Ramos (cell line): ENCODE measurements around the gene BRD3OS.

Experiments used
- in situ Hi-C: fragments of 300-500 bp; cut with MboI; formaldehyde crosslinking; loops from one replicate; pipeline ENCODE4 v1.14.3; 2022; ENCODE audit warnings: low sequenced_read_pairs; ENCODE audit not compliant: unreplicated experiment

The BRD3OS gene

DNA sequence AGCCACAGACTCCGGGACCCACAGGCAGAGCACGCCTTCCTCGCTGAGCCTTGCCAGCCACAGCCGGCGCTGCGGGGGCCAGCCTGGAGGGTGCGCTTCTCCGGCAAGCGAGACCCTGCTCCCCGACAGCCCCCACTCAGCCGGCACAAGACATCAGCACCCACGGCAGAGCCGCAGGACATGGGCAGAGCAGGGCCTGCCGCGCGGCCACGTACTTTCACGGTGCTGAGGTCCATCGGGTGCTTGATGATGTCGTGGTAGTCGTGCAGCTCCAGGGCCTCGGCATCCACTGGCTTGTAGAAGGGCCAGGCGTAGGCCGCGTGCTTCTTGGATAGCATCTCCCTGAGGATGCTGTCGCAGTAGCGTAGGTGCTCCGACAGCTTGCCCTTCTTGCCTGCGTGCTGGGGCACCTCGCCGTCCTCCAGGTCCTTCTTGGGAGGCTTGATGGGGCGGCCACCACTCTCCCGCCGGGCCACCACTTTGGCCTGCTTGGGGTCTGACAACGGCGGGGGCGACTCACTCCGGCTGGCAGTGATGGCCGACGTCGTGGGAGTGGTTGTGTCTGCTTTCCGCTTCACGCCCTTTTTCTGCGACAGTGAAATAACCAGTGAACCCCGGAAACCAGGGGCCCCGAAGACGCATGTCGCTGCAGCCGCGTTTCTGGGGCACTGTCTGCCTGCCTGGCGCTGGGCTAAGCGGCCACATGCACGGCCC is 22.7 kb downstream of the BRD3OS start:
- in situ Hi-C loops, result no loop called here

DNA sequence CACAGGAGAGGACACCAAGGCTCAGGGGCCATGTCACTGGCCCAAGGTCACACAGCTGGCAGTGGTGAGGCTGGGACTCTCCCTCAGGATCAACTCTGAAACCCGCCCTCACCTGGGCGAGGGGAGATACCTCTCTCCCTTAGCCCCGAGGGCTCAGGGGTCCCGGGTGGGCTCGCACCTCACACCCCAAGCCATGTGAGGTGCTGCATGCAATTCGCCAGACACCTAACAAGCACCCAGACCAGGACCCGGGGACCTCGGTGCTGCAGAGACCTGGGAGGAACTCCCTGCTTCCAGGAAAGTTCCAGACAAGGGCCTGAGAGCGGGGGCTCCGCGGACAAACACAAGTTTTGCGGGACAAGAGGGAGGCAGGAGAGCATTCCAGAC is 23.3 kb downstream of the BRD3OS start:
- in situ Hi-C loops, result no loop called here

DNA sequence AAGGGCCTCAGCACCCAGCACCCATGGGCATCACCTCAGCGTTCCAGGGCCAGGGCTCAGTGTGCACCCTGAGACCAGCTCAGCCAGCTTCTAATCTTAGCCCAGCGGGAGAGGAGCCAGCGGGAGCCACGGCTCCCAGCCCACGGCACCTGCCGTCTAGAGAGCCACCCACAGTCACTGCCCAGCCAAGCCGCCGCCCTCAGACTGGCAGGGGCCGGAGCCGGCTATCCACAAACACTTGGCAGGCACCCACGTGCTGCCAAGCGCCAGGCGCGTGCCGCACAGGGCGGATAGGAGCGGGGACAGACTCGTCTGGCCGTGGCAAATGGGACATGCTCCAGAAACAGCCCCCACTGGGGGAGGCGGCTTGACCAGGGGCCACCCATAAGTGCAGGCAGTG is 24.0 kb downstream of the BRD3OS start:
- in situ Hi-C loops, result no loop called here

DNA sequence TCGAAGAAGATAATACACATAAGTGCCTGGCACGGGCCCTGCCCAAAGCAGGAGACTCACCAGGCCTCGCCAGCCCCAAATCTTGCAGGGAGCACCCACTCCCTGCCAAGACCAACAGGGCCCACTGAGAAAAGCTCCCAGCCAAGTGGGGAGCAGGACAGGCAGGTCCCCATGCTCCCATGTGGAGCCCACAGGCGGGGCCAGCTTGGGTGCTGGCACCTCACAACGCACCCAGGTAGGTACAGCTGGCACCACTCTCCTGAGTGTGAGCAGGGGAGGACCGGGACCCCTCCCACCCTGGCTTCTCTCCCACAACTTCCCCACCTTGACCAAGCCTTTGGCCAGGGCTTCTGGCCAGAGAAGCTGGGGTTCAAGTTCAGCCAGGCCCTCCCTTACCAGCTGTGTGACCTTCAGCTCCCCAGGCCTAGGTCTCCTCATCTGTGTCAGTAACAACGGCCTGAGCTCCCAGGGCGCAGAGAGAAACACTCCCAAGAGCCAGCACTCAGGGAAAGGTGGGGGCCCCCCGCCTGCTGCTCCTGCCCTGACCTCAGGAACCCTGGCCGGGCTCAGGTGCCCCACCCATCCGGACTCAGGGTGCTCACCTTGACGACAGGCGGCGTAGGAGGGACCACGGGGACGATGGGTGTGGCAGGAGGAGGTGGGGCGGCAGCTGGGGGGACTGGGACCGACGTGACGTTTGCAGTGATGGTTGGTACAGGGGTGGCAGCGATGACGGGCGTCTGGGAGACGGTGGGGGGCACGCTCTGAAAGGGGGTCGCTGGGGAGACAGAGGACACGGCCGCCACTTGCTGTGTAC is 24.7 kb downstream of the BRD3OS start:
- in situ Hi-C loops, result no loop called here

DNA sequence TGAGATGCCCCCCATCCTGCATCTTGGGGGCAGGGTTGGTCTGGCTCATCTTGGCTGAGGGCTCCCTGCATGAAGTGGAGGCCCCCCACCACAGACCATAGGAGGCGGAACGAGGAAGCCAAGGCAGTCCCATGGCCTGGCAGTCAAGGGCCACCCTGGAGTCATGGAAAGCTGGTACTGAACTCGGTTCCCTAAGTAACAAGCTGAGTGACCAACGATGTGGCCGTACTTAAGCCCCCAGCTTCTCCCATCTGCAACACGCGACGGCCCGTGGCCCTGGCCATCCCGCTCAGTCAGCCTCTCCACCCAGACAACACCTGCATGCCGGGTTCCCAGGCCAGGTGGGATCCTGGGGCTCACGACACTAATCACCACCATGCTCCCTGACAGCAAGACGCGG is 25.4 kb downstream of the BRD3OS start:
- in situ Hi-C loops, result no loop called here

DNA sequence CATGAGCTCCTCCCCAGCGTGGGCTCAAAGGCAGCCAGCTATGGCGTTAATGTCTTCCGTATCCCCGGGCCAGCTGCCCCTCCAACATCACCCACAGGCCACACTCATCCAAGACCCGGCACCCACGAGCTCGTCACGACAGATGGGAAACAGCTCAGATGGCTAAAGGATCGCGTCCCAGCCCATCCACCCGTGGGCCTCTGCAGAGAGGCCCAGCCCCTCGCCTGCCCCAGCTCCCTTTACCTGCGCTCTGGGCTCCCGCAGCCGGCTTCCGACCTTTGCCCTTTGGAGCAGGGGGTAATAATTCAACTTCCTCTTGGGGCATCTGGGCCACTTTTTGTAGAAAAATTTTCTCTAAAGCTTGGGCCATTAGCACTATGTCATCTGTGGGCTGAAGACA is 26.0 kb downstream of the BRD3OS start:
- in situ Hi-C loops, result no loop called here

DNA sequence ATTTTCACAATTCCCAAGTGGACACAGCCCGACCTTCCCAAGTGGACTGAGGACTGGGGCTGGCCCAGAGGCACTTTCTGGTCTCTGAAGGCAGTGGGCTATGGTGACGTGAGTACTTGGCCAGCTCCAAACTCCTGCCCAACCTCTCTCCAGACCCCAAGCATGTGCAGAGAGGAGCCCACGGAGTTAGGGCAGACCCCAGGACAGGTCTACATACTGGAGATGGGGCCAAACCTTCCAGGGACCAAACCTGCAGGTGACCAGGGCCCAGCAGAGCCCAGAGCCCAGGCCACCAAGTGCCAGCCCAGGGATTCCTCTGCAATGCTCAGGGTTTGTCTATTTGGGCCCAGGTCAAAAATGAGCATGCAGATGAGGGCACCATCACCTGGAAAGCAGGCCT is 27.2 kb downstream of the BRD3OS start:
- in situ Hi-C loops, result no loop called here

DNA sequence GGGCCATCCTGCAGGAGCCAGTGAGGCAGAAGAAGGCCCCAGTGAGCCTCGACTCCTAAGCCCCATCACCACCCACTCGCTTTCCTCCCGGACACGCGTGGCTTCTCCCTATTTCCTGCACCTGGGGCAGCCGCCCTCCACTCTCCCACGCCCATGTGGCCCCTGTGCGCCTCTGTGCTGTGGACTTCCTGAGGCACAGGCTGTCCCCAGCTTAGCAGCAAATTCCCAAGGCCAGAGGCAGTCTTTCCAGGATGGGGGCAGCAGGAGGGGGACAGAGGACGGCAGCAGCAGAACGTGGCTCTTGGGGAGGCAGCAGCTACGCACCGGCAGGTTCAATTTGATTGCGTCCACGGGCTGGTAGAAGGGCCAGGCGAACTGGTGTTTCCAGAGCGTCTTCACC is 27.7 kb downstream of the BRD3OS start:
- in situ Hi-C loops, result no loop called here

DNA sequence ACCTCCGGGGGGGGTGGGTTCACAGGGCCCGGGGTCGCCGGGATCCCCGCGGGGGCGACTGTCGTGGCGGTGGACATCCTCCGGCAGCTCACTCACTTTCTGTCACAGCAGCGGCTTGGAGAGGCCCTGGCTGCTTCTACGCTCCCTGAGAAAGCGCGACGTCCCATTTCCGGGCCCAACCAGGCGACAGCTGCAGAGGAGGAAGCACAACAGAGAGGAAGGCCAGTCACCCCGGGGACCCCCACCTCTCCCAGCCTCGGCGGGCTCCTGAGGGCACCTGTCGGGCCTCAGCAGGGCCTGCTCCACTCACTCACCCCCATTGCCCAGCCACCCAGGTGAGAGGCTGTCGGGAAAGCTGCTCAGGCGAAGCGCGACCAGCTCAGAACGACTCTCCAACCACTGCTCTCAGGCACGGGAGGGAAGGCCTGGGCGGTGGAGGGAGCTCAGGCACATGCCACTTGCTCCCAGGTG is 28.2 kb downstream of the BRD3OS start:
- in situ Hi-C loops, result no loop called here

DNA sequence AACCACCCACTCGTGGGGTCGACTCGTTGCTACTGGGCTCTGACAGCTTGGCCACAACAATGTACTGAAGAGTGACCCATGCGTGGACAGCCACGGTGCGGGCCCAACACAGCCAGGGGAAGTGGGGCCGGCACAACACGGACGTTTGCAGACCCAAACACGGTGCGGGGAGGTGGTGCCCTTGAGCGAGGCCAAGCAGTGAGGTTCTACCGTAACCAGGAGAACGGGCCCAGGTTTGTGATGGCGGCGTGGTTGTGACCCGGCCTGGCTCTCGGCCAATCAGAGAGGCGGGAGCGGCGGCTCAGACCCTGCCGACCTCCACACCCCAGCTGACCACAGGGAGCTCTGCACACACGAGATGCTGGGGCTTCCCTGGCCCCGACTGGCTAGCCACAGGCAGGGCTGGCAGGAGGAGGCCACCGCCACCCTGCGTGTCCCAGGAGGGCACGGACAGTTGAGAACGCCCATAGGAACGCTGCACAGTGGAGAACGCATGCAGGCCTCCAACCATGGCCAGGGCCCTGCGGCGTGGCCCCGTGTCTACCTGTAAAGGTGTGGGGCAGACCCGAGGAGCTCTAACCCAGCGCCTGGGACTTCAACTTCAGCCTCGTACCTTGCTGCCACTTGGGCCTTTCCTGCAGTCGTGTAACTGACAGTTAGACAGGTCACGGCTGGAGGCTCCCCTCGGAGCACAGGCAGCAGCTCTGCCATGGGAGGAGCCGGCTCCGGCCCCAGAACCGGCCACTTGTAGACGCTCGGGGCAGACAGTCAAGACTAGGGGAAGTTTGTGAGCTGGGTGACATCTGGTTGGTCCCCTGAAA is 28.9 kb downstream of the BRD3OS start:
- in situ Hi-C loops, result no loop called here

DNA sequence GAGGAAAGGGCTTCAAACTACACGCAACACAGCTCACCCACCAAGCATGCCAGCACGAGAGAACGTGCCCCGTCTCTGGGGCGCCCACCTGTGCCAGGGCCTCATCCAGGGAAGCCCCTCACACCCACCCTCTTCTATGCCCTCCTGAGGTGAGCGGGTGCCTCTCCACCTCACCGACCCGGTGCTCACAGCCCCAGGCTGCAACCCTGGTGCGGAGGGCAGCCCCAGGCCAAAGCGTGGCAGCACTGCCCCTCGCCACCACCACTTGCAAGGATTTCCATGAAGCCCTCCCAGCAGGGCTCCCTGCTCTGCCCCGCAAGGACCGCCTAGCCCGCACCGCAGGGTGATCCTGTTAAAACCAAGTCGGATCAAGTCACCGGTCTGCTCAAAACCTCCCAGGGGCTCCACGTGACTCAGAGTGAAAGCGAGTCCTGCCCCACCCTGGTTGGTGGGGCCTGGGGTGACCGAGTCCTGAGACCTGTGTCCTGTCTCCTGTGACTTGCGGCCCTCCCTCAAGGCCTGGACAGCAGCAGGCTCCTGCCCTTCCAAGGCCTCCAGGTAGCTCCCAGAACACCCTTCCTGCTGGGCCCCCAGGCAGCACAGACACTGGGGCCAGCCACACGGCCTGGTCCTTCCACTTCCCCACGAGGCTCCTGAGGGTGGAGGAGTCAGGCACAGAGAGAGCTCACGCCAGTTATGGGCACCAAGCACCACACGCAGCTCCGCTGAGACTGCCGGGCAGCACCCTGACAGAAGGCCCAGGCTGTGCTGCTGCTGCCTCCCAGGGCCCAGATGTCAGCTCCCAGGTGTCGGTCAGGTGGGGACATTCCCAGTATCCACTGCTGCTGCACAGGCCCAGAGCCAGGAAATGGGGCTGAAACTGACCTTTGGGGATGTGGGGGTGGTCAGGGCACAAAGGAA is 29.9 kb downstream of the BRD3OS start:
- in situ Hi-C loops, result no loop called here

DNA sequence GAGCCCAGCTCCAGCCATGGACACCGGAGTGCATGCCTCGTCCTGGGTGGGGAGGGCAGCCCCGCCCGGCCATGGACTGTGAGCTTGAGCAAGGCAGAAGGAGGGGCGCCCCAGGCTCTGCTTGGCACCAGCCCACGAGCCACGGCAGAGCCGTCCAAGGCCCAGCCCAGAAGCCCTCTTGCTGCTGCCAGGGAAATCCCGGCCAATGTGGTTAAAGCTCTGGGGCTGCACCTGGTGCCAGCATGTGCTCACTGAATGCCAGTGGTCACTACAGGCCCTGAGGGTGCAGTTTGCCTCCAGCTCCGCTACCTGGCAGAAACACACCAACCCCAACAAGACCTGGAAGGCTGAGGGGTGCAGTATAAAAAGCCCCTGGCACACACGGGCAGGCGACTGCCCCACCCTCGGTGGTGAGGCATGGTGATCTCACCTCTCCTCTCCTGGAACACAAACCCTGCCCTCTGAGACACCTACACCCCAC is 30.7 kb downstream of the BRD3OS start:
- in situ Hi-C loops, result no loop called here

DNA sequence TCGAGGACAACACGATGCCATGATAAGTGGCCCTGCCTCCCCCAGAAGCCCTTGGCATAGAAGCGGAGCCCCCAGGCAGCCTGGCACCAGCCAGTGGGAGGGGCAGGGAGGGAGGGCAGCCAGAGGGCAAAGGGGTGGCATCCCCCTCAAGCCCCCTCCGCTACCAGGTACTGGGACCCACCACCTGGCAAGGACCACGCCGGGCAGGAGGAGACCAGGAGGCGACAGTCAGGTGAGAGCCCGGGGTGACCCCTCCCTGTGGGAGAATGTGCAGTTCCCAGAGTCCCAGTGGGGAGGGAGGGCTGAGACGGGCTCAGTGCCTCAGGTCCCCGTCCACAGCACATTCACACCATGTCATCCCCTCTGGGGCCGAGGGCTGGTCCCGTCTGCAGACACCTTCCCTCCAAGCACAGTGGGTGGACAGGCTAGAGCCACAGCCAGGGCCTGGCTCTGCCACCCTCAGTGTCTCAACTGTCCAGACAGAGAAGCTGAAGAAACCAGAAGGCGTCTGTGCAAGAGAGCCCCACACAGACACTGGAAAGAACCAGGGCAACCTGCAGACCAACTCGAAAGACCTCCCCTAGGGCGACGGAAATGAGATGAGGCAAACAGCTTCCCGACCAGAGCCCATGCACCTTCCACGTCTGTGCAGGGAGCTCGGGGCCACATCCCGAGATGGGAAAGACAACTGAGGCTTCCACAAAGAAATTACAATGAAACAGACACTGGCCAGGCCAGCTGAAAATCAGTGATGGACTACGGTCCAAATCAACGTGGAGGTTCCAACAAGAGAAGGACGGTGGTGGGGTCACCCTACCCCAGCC is 31.4 kb downstream of the BRD3OS start:
- in situ Hi-C loops, result no loop called here

DNA sequence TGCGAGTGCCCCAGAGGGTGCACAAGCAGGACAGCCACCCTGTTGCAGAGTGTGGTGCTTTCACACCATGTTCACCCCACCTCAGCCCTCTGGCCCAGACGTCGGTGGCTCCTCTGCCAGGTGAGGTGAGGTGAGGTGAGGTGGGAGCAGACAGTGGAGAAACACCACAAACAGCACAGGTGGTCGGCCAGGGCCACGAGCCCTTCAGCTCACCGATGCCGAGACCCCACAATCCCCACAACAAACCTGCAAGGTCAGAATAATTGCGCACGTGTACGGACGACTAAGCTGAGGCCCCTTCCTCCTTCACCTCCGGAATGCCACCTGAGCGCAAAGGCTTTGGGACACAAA is 32.0 kb downstream of the BRD3OS start:
- in situ Hi-C loops, result no loop called here

DNA sequence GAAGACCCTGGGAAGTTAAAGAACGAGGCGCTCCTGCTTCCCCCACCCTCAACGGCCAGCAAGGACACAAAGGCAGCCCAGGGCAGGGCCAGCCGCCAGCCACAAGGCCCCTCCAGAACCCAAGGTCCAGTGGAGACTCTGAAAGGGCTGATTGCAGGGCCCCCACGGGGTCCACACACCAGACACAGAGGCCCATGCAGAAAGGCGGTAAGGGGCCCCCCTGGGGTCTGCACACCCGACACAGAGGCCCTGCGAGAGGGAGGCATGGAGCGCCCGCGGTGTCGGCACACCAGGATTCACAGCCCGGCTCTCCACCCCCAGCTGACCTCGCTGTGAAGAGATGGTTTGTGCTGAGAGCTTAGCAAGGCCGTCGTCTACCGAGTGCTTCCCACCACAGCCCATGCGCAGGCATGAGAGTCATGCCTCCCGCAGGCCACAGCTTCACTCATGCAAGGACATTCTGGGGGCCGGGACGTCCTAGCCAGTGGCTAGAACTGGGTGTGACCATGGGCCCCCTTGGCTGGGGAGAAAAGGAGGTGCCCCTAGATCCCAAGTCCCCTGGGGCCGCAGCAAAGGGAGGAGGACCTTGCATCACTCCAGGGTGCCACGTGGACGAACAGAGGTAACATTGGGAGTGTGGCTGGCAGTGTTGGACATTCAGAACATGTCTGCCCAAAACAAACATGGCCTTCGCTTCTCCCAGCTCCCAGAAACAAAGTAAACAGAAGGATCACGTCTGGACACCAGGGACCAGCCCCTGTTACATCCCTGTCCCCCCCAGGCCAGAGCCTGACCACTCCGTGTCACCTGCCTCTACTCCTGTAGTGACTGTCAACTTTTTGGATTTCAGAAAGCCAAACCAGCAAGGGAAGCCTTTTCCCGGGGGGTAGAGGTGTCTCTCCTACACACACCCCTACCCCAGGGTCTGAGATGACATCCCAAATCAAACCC is 32.7 kb downstream of the BRD3OS start:
- in situ Hi-C loops, result no loop called here

DNA sequence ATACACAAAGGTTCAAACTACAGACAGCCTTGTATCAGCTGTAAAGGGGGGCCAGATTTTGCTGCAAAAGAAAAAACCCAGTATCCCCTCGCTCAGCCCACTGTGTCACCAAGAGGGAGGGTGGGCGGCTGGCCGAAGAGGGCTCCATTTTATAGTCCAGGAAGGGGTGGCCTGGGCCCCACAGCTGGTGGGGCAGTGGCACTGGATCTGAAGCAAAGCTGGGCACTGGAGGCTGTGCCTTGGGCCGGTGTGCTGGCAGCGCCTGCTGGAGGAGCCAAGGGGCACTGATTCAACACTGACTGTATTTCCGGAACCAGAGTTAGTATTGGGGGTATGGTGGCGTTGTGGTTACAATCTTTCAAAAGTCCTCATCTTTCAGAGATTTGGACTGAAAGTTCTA is 33.4 kb downstream of the BRD3OS start:
- in situ Hi-C loops, result no loop called here

DNA sequence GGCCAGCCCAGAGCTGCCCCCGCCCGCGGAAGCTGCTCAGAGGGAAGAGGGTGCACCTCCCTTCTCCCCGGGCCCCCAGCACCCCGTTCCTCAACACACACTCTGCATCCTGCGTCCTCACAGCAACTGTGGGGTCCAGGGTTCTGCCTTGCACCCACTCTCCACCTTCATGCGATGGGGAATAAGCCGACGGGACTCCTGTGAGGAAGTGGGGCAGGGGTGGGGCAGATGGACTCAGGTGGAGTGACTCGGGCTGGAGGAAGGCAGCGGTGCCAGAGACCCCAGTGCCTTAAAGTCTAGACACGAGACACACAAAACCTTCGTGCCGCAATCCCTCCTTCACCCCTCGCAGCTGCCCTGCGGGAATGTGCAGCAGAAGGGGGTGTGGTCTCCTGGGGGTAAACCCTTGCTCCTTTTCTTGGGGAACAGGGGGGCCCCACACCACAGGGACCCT is 33.9 kb downstream of the BRD3OS start:
- in situ Hi-C loops, result no loop called here
